Adipocyte (in vitro differentiated cells): ENCODE results near the gene CCDC78.
"Not testable (repeated sequence)": the region's sequence is repeated elsewhere in the genome, so short reads cannot be mapped to it uniquely, and the experiment has no call there.

Source experiments
- DNase-seq: peaks from one replicate; pipeline ENCODE4 v3.0.0-alpha.2; 2015; ENCODE audit warnings: low read depth
- H3K27me3 ChIP-seq: replicated peaks from 2 replicates; pipeline ENCODE4 v1.7.0; 2013; ENCODE audit warnings: mild to moderate bottlenecking, low read length, moderate library complexity; ENCODE audit not compliant: control insufficient read depth, insufficient read depth
- H3K36me3 ChIP-seq: 2 replicates; pipeline ENCODE4 v1.7.0; 2013; ENCODE audit warnings: low read length, mild to moderate bottlenecking, moderate library complexity; ENCODE audit not compliant: control insufficient read depth, insufficient read depth, severe bottlenecking
- H3K4me1 ChIP-seq: 2 replicates; pipeline ENCODE4 v1.7.0; 2013; ENCODE audit warnings: mild to moderate bottlenecking, low read length, moderate library complexity; ENCODE audit not compliant: control insufficient read depth, insufficient read depth
- H3K4me3 ChIP-seq: 2 replicates; pipeline ENCODE4 v1.7.0; 2013; ENCODE audit warnings: mild to moderate bottlenecking, low read length, moderate library complexity
- H3K9ac ChIP-seq: 2 replicates; pipeline ENCODE4 v1.7.0; 2013; ENCODE audit warnings: mild to moderate bottlenecking, low read length, moderate library complexity
- H3K9me3 ChIP-seq: 2 replicates; pipeline ENCODE4 v1.7.0; 2013; ENCODE audit warnings: mild to moderate bottlenecking, low read length, moderate library complexity; ENCODE audit not compliant: control insufficient read depth

CCDC78 gene

DNA sequence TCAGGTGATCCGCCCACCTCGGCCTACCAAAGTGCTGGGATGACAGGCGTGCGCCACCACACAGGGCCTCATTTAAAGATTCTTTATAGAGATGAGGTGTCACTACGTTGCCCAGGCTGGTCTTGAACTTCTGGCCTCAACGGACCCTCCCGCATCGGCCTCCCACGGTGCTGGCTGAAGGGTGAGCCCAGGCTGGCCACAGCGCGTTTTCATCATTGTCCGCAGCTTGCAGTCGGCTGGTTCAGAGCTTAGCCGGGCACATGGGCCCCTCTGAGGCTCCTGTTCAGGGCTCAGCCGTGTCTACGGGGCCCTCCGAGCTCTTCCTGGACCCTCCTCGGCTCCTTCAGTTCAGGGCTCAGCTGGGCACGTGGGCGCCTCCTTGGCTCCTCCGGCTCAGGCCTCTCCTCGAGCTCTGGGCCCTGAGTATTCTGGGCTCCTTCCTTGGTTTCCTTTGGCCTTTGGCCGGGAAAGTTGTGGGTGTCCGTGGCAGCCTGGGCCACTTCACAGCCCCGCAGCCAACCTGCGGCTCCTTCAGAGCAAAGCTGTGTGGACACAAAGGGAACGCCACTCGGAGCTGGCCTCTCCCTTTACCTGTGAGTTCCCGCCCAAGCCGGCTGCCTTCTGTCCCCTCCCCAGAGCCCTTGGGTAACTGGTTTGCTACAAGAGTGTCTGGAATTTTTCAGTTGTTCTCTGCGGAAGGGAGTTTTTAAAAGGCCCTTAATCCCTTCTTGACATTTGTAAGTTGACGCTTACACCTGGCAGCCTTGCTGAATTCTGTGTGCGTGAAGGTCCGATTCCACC is 33.1 kb upstream of the CCDC78 start:
- DNase-seq, result no peak
- no peak overlapping the region for H3K4me3 ChIP-seq

DNA sequence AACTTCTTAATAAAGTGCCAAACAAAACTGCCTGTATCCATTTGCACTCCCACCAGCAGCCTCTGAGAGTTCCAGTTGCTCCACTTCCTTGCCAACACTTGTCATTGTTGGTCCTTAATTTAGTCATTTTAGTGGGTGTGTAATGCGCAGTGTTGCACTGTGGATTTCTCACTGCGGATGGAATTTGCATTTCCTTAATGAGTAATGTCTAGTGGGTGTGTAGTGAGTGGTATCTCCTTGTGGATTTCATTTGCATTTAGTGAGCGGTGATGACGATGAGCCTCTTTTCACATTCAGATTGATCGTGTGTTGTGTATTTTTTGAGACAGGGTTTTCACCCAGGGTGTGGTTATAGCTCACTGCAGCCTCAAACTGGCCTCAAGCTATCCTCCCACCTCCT is 30.2 kb upstream of the CCDC78 start:
- Histone ChIP-seq H3K9me3 (peaks cover 6% of the 10 kb centered on the region), H3K4me1 (peaks cover 7% of the 10 kb centered on the region)
- DNase-seq, result no peak

More for the DNA sequence above, 33.1 kb upstream of the CCDC78 start:
- Histone ChIP-seq H3K4me1 (no peaks in the 10 kb centered on the region), H3K9me3 (peaks cover 6% of the 10 kb centered on the region), H3K9ac (no peak overlapping the region), H3K36me3 (no peaks in the 10 kb centered on the region), H3K27me3 (peaks cover 33% of the 10 kb centered on the region)

DNA sequence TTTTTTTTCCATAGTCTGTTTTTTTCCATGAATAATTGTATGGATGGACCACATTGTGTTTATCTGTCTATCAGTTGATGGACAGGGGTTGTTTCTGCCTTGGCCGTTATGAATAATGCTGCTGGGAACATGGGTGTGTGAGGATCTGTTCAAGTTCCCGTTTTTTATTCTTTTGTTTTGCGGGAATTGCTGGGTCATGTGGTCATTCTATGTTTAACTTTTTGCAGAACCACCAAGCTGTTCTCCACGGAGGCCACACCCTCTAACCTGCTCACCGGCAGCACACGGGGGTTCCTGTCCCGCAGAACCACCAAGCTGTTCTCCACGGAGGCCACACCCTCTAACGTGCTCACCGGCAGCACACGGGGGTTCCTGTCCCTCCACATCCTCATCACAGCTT is 28.4 kb upstream of the CCDC78 start:
- no peak overlapping the region for H3K9ac ChIP-seq
- no peak overlapping the region for H3K4me3 ChIP-seq
- H3K4me1 ChIP-seq, result peaks cover 19% of the 10 kb centered on the region
- no peak for DNase-seq
- H3K9me3 ChIP-seq, result peaks cover 6% of the 10 kb centered on the region
- no peaks in the 10 kb centered on the region for H3K36me3 ChIP-seq
- peaks cover 34% of the 10 kb centered on the region for H3K27me3 ChIP-seq

More for the DNA sequence above, 30.2 kb upstream of the CCDC78 start:
- Histone ChIP-seq H3K4me3 (no peak overlapping the region), H3K36me3 (no peaks in the 10 kb centered on the region), H3K9ac (no peak overlapping the region), H3K27me3 (peaks cover 33% of the 10 kb centered on the region)

DNA sequence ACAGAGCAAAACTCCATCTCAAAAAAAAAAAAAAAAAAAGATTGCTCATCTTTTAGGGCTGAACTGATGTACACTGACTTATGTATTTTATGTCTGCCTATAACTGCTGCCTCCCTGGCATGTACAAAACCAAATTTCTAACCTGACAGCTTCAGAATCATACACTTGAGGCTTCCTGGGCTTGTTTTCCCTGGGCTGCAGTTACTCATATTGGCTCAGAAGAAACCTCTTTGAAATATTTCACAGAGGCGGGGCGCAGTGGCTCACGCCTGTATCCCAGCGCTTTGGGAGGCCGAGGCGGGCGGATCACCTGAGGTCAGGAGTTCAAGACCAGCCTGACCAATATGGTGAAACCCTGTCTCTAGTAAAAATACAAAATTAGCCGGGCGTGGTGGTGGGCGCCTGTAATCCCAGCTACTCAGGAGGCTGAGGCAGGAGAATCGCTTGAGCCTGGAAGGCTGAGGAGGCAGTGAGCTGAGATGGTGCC is 27.9 kb upstream of the CCDC78 start:
- H3K4me1 ChIP-seq, result peaks cover 21% of the 10 kb centered on the region
- H3K4me3 ChIP-seq, H3K9me3 ChIP-seq, H3K9ac ChIP-seq, H3K36me3 ChIP-seq, DNase-seq: not testable (repeated sequence)
- H3K27me3 ChIP-seq, result peaks cover 32% of the 10 kb centered on the region

DNA sequence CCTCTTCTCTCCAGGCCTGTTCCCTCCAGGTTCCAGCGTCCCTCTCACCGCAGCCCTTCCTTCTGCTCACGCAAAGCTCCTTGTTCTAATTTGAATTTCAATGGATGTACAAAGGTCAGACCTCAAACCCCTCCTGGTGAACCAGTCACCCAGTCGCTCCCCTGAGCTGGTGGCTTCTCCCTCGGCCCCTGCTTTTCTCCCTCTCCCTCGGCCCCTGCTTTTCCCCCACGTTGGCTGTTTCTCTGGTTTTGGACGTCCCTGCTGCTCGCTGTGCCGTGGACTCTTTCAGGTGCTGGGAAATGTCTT is 25.7 kb upstream of the CCDC78 start:
- peaks cover 32% of the 10 kb centered on the region for H3K27me3 ChIP-seq
- no peaks in the 10 kb centered on the region for H3K36me3 ChIP-seq
- no peak overlapping the region for H3K4me3 ChIP-seq
- peaks cover 6% of the 10 kb centered on the region for H3K9me3 ChIP-seq
- DNase-seq, result no peak
- peaks cover 26% of the 10 kb centered on the region for H3K4me1 ChIP-seq
- peak overlapping the region; percentile 1 for H3K9ac ChIP-seq

DNA sequence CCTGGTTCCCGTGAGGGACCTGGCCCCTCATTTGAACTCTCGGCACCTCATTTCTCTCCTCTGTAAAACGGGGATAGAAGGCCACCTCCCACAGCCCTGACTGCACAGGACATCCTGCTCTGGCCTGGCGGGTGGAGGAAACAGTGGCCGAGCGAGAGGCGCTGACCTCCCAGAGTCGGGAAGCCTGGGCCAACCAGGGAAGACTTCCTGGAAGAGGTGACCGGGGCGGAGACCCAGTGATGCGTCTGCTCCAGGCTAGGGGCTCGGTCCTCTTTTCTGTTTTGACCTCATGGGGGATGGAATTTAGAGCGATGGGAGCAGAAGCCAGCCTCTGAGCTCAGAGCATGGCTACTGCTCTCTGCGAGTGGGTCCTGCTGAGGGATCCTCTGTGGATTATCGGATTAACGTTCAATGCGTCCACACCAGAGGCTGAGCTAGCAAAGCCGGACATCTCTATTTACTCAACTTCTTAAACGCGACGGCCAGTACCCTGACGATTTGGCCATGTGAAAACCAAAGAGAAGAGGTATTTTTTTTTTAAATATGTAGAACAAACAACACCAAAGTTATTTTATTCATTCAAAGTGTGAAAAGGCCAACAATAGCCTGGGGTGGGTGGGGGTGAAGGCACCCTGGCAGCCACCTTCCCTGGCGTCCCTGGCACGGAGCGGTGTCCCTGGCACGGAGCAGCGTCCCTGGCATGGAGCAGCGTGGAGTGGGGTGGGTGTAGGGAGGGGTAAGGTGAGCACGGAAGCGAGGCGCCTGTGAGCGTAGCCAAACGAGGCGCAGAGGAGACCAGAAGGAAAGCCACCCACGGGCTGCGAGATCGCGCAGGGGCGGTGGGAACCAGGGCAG is 25.1 kb upstream of the CCDC78 start:
- no peak for DNase-seq
- Histone ChIP-seq H3K4me3 (no peak overlapping the region), H3K9ac (no peak overlapping the region), H3K36me3 (no peaks in the 10 kb centered on the region), H3K9me3 (peaks cover 2% of the 10 kb centered on the region), H3K4me1 (peaks cover 26% of the 10 kb centered on the region), H3K27me3 (peaks cover 32% of the 10 kb centered on the region)

DNA sequence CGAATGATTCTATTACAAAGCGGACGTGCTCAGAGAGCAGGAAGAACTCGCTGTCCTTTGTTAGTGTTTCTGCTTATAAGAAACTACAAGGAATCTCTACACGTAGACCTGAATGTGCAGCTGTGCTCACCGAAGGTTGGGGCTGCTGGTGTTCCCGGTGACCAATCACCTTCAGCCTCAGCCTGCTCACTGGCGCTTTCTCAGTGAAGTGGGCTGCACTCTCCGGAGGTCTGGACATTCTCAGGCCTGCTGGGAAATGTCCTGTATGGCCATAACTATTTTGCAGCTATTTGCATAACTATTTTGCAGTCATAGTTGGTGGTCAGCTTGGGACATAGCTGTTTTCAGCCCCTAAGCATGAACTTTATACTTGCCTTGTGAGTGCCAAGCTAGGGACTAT is 24.2 kb upstream of the CCDC78 start:
- Histone ChIP-seq H3K4me1 (peaks cover 26% of the 10 kb centered on the region), H3K36me3 (no peaks in the 10 kb centered on the region), H3K9me3 (no peaks in the 10 kb centered on the region), H3K27me3 (peaks cover 27% of the 10 kb centered on the region), H3K9ac (no peak overlapping the region), H3K4me3 (no peak overlapping the region)
- DNase-seq, result no peak

DNA sequence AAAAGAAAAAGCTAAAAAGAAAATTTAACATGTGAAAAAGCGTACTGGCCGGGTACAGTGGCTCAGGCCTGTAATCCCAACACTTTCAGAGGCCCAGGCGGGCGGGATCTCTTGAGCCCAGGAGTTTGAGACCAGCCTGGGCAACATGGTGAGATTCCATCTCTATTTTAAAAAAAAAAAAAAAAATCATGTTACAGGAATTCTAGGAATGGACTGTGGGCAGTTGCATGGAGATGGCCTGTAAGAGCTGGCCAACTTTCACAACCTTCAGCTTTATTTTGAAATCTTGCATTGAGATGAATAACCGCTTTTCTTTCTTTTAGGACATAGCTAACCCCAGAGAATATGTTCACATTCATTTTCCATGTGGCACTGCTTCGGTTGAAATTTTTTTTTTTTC is 22.8 kb upstream of the CCDC78 start:
- Histone ChIP-seq H3K27me3 (peaks cover 24% of the 10 kb centered on the region), H3K36me3 (no peaks in the 10 kb centered on the region), H3K9me3 (no peaks in the 10 kb centered on the region), H3K4me3 (no peak overlapping the region), H3K9ac (no peak overlapping the region), H3K4me1 (peaks cover 26% of the 10 kb centered on the region)
- peak; percentile 96 for DNase-seq

DNA sequence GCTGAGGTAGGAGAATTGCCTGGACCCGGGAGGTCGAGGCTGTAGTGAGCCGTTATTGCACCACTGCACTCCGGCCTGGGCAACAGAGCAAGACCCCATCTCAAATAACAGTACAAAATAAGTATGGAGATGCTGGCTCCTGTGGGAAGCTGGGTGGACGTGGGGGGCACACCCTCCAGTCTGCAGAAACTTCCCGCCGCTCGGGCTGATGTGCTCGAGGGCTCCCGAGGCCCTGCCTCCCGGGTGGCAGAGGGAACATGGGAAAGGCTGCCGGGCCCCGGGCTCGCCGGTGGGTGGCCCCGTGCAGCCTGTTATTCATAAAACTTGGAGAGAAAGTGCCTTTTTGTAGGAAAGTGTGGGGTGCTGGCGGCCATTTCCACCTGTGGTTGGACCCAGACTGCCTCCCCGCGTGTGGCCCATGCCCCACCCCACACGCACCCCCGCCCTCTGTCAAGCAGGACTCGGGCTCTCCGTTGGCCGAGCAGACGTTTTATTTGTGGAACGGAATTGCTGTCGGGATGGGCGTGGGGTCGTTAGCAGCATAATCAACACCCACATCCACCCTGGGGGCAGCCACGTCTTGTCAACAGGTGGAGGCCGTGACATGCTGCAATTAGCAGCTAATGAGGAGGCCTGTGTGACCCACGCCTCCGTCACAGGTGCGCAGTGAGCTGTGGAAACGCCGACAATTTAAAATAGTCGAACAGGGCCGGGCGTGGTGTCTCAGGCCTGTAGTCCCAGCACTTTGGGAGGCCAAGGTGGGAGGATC is 21.9 kb upstream of the CCDC78 start:
- H3K27me3 ChIP-seq, result peaks cover 20% of the 10 kb centered on the region
- no peak overlapping the region for H3K9ac ChIP-seq
- no peaks in the 10 kb centered on the region for H3K36me3 ChIP-seq
- H3K4me1 ChIP-seq, result peaks cover 26% of the 10 kb centered on the region
- H3K9me3 ChIP-seq, result no peaks in the 10 kb centered on the region
- DNase-seq, result no peak
- H3K4me3 ChIP-seq, result no peak overlapping the region

DNA sequence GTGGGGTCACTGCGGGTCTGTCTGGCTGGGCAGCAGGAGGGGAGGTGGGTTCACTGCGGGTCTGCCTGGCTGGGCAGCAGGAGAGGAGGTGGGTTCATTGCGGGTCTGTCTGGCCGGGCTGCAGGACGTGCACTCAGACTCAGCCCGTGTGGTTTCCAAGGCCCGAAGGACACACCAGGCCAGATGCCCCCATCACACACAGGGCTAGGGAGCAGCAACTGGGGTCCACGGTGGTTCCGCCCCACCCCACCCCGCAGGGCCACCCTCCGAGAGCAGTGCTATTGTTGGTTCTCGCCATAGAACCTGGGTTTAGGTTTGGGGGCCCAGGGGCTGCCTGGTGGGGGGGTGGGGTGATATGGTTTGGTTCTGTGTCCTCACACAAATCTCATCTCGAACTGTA is 20.4 kb upstream of the CCDC78 start:
- Histone ChIP-seq H3K9ac (no peak overlapping the region), H3K27me3 (peaks cover 10% of the 10 kb centered on the region), H3K9me3 (no peaks in the 10 kb centered on the region), H3K36me3 (no peaks in the 10 kb centered on the region), H3K4me1 (peaks cover 21% of the 10 kb centered on the region), H3K4me3 (no peak overlapping the region)
- DNase-seq, result no peak

DNA sequence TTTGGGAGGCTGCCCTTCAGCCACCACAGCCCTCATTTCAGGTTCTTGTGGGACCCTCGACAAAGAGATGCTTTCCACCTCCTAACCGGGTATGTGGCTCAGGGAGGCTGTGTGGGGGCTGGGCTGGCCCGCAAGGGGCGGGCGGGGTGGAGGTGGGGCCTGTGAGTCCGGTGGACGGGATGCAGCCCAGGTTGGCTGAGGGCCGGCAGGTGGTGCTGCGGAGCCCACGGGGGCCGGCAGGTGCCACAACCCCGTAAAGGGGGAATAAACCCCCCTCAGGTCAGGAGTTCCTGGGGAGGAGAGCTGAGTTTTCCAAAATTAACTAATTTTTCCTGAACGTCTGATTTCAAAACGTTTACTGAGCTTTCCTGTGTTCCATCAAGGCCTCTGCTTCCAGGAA is 19.5 kb upstream of the CCDC78 start:
- H3K4me3 ChIP-seq, result no peak overlapping the region

More for the DNA sequence above, 19.5 kb upstream of the CCDC78 start:
- peaks cover 3% of the 10 kb centered on the region for H3K27me3 ChIP-seq
- no peak overlapping the region for H3K9ac ChIP-seq
- no peaks in the 10 kb centered on the region for H3K36me3 ChIP-seq
- DNase-seq, result no peak
- peaks cover 16% of the 10 kb centered on the region for H3K4me1 ChIP-seq
- H3K9me3 ChIP-seq, result no peaks in the 10 kb centered on the region
